ENCODE data around the gene CFAP157.

GRCh38 chr9:127682351-127683136 is 24.2 kb upstream of the CFAP157 start:
- TF ChIP-seq, protein P1, sequence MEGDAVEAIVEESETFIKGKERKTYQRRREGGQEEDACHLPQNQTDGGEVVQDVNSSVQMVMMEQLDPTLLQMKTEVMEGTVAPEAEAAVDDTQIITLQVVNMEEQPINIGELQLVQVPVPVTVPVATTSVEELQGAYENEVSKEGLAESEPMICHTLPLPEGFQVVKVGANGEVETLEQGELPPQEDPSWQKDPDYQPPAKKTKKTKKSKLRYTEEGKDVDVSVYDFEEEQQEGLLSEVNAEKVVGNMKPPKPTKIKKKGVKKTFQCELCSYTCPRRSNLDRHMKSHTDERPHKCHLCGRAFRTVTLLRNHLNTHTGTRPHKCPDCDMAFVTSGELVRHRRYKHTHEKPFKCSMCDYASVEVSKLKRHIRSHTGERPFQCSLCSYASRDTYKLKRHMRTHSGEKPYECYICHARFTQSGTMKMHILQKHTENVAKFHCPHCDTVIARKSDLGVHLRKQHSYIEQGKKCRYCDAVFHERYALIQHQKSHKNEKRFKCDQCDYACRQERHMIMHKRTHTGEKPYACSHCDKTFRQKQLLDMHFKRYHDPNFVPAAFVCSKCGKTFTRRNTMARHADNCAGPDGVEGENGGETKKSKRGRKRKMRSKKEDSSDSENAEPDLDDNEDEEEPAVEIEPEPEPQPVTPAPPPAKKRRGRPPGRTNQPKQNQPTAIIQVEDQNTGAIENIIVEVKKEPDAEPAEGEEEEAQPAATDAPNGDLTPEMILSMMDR (conservative IDR thresholded peaks at IDR 0.05 in 1 of 2, IDR thresholded peaks at IDR 0.05 in 1 of 2; ENCODE audit: low read depth in 1 of 2, low read length in 2 of 2) = no peak
- TF ChIP-seq EZH2 (IDR thresholded peaks at IDR 0.05; ENCODE audit: low read length, missing control alignments) = no peak

Data from fibroblast of lung (primary cell).